DMS53 treated with DMSO at 0.1 percent for 48 hours (cell line): ENCODE data around the gene MRPL4.
A peak's percentile ranks its signal among the peaks of the same experiment; 100 is the strongest.

Source experiments
- DNase-seq: peaks from one replicate; lab custom pipeline; 2025; ENCODE audit not compliant: unreplicated experiment; lab: John Stamatoyannopoulos, UW

MRPL4 gene

DNA sequence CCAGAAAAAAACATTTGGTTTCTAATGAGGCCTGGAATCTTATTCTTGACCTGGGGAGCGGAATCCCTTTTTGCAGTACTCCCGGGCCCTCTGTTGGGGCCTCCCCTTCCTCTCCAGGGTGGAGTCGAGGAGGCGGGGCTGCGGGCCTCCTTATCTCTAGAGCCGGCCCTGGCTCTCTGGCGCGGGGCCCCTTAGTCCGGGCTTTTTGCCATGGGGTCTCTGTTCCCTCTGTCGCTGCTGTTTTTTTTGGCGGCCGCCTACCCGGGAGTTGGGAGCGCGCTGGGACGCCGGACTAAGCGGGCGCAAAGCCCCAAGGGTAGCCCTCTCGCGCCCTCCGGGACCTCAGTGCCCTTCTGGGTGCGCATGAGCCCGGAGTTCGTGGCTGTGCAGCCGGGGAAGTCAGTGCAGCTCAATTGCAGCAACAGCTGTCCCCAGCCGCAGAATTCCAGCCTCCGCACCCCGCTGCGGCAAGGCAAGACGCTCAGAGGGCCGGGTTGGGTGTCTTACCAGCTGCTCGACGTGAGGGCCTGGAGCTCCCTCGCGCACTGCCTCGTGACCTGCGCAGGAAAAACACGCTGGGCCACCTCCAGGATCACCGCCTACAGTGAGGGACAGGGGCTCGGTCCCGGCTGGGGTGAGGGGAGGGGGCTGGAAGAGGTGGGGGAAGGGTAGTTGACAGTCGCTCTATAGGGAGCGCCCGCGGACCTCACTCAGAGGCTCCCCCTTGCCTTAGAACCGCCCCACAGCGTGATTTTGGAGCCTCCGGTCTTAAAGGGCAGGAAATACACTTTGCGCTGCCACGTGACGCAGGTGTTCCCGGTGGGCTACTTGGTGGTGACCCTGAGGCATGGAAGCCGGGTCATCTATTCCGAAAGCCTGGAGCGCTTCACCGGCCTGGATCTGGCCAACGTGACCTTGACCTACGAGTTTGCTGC lies 35.1 kb downstream of the MRPL4 start, which contains the start of gene ICAM4:
ICAM4 (plus strand) TSS at position 153 of the 935 bp plus-strand sequence; CDS start at position 211, 58 bp downstream.
- DNase-seq = no peak

DNA sequence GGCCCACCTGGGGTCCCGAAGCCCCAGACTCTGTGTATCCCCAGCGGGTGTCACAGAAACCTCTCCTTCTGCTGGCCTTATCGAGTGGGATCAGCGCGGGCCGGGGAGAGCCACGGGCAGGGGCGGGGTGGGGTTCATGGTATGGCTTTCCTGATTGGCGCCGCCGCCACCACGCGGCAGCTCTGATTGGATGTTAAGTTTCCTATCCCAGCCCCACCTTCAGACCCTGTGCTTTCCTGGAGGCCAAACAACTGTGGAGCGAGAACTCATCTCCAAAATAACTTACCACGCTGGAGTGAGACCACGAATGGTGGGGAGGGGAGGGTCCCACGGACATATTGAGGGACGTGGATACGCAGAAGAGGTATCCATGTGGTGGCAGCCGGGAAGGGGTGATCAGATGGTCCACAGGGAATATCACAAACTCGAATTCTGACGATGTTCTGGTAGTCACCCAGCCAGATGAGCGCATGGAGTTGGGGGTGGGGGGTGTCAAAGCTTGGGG lies 36.7 kb downstream of the MRPL4 start:
- peak; percentile 56 for DNase-seq

DNA sequence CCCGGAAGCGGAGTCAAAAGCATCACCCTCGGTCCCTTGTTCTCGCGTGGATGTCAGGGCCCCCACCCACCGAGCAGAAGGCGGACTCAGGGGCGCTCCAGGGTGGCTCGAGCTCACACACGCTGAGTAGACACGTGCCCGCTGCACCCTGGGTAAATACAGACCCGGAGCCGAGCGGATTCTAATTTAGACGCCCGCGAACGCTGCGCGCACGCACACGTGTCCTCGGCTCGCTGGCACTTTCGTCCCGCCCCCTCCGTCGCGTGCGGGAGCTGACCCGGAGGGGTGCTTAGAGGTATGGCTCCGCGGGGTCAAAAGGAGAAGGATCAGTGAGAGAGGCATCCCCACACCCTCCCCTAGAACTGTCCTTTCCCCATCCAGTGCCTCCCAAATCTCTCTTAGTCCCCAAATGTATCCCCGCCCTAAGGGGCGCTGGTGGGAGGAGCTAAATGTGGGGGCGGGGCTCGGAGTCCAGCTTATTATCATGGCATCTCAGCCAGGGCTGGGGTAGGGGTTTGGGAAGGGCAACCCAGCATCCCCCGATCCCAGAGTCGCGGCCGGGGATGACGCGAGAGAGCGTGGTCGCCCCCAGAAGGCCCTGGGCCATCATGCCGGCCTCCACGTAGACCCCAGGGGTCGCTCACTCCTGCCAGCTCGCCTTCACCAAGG lies 37.3 kb downstream of the MRPL4 start:
- DNase-seq = peak; percentile 67

GRCh38 chr19:10289836-10290356 lies 37.9 kb downstream of the MRPL4 start, which contains the start of gene ICAM5:
Gene ICAM5 (plus strand): TSS chr19:10289952. CDS start chr19:10290044, 92 bp downstream.
- peak; percentile 12 for DNase-seq

DNA sequence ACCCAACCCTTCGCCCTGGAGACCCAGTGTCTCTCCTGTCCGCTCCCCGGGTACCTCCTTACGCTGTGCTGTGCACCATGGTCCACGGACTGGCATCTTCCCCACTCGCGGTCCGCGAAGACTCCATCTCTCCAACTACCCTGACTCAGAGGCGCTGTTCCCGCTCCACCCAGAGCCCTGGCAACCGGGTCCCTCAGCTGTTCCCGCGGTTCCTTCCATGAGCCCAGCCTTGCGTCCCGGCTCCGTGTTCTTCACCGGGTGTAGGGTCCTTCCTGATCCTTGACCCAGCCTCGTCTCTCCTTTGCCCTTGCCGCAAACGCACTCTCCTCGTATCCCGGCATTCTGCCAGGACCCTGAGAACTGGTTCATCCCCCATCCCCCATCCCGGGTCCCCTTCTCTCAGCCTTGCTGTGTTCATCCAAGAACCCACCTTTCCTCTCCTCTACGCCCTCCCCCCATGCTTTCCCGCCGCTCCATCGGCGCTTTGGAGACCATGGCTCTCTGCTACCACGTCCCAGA lies 38.4 kb downstream of the MRPL4 start:
- DNase-seq = no peak

DNA sequence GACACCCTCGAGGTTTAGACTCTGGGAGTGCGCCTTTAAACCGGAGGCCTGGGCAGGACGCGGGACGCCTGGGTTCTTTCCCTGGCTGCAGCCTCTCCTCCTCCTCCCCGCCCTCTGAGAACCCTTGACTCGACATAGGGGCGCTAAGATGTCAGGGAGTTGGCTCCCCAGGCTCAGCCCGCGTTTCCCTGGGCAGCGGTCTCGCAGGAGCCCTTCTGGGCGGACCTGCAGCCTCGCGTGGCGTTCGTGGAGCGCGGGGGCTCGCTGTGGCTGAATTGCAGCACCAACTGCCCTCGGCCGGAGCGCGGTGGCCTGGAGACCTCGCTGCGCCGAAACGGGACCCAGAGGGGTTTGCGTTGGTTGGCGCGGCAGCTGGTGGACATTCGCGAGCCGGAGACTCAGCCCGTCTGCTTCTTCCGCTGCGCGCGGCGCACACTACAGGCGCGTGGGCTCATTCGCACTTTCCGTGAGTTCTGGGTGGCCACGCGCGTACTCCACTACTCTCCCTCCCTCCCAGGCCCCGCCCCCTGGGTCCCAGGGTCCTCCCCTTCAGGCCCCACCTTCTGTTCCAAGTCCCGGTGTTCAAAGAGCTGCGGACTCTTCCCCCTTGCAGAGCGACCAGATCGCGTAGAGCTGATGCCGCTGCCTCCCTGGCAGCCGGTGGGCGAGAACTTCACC lies 39.0 kb downstream of the MRPL4 start:
- peak; percentile 19 for DNase-seq

DNA sequence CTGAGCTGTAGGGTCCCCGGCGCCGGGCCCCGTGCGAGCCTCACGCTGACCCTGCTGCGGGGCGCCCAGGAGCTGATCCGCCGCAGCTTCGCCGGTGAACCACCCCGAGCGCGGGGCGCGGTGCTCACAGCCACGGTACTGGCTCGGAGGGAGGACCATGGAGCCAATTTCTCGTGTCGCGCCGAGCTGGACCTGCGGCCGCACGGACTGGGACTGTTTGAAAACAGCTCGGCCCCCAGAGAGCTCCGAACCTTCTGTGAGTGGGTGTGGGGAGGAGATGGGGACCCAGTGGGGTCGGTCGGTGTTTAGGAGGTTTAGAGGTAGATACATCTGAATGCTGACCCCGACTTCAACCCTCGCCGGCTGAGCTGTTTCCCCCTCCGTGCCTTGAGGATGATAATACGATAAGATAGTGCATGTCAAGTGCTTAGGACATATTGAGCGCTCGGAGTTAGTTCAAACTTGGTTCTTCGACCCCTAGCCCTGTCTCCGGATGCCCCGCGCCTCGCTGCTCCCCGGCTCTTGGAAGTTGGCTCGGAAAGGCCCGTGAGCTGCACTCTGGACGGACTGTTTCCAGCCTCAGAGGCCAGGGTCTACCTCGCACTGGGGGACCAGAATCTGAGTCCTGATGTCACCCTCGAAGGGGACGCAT lies 39.7 kb downstream of the MRPL4 start:
- no peak for DNase-seq

- peak; percentile 40 for DNase-seq
Observed at GRCh38 chr19:10292206-10292788, 40.3 kb downstream of the MRPL4 start.

DNA sequence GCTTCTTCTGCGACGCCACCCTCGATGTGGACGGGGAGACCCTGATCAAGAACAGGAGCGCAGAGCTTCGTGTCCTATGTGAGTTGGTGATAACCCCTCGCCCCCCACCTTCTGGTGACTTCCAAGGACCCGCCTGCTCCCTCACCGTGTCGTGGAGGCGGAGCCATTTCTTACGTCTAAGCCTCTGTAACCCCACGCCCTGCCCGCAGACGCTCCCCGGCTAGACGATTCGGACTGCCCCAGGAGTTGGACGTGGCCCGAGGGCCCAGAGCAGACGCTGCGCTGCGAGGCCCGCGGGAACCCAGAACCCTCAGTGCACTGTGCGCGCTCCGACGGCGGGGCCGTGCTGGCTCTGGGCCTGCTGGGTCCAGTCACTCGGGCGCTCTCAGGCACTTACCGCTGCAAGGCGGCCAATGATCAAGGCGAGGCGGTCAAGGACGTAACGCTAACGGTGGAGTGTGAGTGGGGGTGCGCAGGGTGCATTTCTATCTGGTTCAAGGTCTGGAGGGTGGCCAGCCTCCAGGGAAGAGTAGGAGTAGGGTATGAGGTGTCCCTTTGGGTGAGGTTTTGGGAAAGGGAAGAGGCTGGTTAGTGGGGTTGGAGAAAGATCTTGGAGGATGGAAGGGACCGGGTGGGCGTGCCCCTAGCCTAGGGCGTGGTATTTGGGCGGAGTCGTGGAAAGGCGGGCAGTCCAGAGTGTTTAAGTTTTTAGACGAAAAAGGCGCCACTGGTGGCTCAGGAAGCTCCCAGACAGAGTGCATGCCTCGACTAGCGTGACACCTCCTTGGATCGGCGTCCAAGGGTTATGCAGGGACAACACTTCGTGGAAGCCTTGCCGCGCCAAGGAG lies 41.0 kb downstream of the MRPL4 start:
- DNase-seq = no peak

DNA sequence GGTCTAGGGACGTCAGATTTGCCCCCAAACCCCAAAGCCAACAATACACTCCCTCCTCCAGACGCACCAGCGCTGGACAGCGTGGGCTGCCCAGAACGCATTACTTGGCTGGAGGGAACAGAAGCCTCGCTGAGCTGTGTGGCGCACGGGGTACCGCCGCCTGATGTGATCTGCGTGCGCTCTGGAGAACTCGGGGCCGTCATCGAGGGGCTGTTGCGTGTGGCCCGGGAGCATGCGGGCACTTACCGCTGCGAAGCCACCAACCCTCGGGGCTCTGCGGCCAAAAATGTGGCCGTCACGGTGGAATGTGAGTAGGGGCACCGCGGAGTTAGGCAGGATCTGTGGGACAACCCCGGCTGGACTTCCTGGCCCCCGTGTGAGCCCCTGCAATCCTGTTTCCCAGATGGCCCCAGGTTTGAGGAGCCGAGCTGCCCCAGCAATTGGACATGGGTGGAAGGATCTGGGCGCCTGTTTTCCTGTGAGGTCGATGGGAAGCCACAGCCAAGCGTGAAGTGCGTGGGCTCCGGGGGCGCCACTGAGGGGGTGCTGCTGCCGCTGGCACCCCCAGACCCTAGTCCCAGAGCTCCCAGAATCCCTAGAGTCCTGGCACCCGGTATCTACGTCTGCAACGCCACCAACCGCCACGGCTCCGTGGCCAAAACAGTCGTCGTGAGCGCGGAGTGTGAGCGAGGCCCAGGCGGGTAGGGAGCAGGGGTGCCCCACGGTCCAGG lies 41.8 kb downstream of the MRPL4 start:
- DNase-seq = no peak

DNA sequence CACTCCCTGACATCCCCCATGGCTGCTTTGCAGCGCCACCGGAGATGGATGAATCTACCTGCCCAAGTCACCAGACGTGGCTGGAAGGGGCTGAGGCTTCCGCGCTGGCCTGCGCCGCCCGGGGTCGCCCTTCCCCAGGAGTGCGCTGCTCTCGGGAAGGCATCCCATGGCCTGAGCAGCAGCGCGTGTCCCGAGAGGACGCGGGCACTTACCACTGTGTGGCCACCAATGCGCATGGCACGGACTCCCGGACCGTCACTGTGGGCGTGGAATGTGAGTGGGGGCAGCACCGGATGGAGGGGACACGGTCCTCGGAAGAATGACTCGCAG lies 42.3 kb downstream of the MRPL4 start:
- no peak for DNase-seq

DNA sequence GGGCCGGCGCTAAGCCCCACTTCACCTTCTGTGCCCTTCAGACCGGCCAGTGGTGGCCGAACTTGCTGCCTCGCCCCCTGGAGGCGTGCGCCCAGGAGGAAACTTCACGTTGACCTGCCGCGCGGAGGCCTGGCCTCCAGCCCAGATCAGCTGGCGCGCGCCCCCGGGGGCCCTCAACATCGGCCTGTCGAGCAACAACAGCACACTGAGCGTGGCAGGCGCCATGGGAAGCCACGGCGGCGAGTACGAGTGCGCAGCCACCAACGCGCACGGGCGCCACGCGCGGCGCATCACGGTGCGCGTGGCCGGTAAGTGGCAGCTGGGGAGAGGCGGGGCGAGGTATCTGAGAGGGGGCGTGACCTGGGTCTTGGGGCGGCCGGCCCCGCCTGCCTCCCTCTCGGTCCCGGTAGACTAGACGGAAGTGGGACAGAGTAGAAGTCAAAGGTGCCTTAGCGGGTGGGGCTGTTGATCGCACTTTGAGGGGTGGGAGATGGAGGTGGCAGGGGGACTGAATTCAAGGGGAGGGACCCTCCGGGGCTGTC lies 43.4 kb downstream of the MRPL4 start:
- DNase-seq = no peak

DNA sequence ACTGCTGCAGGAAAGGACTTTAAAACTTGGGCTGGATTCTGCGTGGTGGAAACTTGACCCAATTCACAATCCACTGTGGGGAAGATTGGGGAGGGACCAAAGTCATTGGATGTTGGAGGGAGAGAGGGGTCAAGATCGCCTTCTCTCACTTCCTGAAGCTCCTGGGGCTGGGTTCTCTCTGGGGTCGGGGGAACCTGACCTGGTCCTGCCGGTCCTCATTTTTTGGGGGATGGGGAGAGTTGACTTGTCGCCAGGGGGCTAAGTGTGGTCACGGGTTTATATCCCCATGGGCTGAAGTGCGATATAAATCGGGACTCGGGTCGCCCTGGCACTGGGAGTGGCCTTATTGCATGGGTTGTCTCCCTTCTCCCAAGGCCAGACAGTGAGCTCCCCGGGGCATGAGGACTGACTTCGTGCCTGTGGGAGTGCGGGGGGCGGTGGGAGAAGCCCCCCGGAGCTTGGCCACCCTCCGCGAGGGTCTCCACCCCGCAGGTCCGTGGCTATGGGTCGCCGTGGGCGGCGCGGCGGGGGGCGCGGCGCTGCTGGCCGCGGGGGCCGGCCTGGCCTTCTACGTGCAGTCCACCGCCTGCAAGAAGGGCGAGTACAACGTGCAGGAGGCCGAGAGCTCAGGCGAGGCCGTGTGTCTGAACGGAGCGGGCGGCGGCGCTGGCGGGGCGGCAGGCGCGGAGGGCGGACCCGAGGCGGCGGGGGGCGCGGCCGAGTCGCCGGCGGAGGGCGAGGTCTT lies 44.0 kb downstream of the MRPL4 start:
- DNase-seq = no peak

DNA sequence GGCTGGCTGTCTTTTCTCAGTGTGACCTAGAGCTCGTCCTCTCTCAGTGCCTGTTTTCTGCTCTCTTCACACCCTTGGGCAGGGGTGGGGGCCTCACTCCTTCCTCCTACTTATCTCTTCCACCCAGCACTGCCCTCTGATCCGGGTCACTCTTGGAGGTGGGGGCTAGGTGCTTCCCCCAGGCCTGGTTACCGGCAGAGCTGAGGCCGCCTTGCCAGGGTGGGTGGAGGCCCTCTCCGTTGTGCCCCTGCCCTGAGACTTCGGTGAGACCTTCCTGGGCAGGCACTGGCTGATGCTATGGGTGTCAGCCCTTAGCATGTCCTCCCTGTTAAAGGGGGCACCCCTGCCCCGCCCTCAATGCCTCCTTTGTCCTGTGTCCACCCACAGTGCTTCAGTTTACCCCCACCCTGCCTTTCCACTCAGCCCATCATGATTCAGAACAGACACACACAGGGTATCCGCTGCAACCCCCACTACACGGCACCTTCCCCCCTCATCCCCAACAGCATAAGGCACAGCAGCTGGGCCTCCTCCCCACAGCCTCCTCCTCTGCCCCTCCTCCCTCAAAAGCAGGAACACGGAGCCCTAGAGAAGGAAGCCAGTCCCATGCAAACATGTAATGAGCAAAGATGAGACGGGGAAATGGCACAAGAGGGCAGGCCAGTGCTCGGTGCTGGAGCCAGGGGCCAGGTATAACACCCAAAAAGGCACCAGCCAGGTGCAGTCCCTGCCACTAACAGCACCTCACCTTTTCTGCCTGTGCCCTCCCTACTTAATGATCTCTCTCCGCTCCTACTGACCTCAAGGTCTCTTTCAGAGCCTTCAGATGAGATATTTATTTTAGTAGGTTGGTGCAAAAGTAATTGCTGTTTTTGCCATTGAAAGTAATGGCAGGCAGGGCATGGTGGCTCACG lies 47.8 kb downstream of the MRPL4 start:
- no peak for DNase-seq

- DNase-seq = no peak
Observed at GRCh38 chr19:10305139-10305806, 53.3 kb downstream of the MRPL4 start.

GRCh38 chr19:10306327-10306726 lies 54.3 kb downstream of the MRPL4 start:
- DNase-seq = no peak
